HG03442 (cell line): ENCODE data around the gene IL10RB.
A peak's percentile ranks its signal among the peaks of the same experiment; 100 is the strongest.

Experiments
- ATAC-seq: cut with Tn5 transposase; IDR thresholded peaks from one replicate; pipeline ENCODE4 v1.9.1; 2021; ENCODE audit warnings: mild to moderate bottlenecking, moderate library complexity; ENCODE audit not compliant: unreplicated experiment

IL10RB gene

DNA sequence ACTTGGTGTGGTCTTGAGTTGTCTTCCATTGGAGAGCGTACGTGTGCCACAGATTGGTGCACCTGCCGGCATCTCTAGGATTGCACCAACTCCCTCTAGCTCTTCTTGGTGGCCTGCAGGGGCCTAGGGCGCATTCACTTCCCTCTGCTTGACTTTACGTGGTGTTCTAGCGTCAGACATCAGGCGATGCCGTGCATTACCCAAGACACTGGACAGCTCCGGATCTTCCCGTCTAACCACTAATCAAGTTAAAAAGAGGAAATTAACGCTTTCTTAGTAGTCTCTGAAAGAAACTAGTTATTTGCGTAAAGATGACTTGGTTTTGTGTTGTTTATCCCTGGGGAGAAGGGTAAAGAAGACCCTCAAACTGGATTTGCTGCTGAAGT lies 510 bp upstream of the IL10RB start:
- ATAC-seq = no peak

DNA sequence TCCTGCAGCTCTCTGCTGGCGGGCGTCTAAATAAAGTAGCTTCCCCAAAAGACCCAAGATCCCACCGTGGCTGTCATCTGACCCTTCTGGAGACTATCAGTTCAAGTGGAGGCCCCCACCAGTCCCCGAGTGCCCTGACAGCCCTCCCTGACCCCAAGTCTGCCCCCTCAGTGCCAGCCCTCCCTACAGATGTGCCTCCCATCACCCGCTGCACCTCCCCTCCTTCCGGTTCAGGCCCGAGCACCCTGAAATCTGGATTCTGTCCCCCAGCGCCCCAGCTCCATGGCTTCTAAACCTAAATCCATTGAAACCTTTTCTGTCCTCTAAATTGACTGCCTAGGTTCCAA lies 595 bp downstream of the IL10RB start:
- ATAC-seq = no peak

DNA sequence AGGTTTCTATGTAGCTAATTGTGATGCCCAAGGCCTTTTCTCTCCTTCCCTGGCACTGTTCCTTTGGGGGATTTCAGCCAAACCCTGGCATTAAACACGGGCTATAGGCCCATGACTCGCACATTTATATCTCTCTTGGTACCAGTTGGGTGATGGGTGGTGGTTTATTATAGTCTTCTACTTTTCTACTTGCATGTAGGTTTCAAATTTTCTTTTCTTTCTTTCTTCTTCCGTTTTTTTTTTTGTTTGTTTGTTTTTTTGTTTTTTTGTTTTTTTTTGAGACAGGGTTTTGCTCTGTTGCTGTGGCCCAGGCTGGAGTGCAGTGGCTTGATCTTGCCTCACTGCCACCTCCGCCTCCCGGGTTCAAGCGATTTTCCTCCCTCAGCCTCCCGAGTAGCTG lies 1.1 kb downstream of the IL10RB start:
- ATAC-seq = no peak

DNA sequence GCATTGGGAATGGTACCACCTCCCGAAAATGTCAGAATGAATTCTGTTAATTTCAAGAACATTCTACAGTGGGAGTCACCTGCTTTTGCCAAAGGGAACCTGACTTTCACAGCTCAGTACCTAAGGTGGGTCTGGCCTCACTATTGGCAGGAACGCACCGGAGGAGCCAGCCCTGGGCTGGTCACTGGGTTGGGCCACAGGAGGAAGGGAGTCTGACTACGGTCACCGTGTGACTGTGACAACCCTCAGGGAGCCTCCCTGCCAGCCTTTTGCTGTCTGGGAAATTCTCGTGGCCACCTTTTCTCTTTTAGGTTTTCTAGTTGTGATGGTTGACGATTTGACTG lies 2.2 kb downstream of the IL10RB start:
- ATAC-seq = peak; percentile 9

DNA sequence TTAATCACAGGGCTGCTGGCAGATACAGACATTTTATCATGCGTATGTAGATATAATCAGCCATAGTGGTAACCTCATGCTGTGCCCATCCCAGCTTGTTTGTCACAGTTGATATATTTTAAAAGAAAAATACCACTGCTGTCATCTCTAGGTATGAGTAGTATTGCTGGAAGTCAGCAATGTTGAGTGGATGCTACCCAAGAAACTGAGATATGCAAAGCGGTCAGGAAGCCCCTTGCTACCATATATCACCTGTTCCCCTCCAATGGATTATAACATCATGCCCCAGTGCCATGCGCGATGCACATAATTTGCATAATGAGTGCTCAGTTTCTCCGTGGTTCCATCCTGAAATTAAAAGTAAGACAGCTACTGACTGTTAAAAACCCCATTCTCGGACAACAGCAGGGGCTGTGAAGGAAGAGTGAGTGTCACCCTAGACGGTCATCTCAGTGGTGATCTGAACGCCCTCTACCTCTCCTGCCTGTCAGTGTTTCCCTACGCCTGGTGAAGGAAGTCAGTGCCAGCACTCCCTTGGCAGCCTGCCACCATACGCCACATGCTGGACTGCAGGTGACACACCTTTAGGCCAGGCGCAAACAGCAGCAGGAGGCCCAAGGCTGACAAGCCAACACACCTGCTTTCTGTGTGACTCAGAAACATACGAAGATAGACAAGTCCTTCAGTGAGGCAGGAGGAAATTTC lies 2.7 kb downstream of the IL10RB start:
- ATAC-seq = peak; percentile 55

DNA sequence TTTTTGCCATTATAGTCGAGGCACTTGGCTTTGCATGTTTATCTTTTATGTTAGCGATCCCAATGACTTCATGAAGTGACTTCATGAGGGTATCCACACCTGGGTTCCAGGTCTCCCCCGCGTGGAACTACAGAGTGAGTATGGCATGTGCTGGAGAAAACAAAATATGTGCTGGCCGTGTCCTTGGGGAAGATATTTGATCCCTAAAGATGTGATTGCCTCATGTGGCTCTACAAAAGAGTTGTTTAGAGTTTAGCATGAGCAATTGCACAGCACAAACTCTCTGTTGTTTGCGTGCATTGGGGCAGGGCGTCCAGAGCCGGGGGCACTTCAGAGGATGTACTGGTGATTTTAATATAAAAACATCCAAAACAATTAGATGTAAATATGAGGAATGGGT lies 4.8 kb downstream of the IL10RB start:
- no peak for ATAC-seq

DNA sequence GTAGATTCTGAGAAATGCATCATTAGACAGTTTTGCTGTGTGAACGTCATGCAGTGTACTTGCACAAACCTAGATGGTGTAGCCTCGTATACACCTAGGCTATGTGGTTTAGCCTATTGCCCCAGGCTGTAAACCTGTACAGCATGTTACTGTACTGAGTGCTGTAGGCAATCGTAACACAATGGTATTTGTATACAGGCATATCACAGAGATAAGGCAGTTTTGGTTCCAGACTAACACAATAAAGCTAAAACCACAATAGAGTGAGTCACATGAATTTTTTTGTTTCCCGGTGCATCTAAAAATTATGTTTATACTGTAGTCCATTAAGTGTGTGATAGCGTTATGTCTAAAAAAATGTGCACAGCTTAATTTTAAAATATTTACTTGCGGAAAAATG lies 6.9 kb downstream of the IL10RB start:
- ATAC-seq = no peak

DNA sequence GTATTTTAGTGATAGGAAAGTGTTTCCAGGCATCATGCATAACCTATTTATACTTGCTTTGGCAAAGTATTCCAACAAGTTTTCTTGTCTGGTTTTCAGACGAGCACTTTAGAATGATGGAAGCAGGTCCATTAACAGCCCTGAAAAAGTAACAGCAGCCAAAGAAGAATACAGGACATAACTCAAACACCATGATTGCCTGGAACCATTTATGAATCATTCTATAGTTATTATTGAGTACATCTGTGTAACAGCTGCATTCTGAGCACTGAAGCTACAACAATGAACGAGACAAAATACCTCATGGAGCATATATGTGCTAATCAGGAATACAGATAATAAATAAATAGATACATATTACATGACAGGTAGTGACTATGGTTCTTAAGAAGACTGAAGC lies 12.6 kb downstream of the IL10RB start:
- ATAC-seq = no peak

DNA sequence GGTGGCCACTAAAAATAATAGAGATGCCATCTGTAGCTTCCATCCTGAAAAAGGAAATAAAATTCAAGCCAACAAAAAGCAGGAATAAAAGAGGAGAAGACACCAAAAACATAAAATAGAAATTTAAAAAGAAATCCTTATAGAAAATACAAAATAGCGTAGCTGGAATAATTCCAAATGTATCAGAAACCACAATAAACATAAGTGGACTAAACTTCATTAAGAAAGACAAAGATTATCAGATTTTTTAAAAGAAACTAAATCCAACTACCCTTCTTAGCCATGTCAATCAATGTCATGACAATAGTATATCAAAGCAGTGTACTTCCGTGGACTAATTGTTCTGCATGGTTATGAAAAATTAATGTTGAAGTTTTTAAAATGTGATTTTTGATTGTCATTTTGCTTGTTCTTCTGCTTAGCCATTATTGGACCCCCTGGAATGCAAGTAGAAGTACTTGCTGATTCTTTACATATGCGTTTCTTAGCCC lies 13.2 kb downstream of the IL10RB start:
- ATAC-seq = no peak

DNA sequence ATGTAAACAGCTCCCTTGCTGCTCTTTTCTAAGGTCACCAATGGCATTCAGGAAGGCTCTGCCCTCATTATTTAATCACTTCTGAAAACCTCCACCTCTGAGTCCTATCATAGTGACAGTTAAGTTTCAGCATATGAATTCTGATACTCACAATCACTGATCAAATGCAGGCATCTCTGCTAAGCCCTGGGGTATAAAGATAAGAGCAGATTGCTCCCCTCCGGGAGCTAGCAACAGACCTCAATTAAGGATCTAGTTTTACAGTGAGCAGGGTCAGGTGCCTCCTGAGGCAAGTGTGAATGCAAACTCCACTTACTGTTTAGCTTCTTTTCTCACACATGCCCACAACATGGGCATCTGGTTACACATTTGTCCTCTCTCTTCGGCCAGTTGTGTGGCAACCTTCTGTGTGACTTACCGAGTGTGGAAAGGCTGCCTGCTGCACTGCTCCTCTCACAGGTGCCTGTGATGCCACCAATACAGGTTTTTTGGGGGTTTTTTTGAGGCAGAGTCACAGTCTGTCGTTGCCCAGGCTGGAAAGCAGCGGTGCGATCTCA lies 15.0 kb downstream of the IL10RB start:
- no peak for ATAC-seq

DNA sequence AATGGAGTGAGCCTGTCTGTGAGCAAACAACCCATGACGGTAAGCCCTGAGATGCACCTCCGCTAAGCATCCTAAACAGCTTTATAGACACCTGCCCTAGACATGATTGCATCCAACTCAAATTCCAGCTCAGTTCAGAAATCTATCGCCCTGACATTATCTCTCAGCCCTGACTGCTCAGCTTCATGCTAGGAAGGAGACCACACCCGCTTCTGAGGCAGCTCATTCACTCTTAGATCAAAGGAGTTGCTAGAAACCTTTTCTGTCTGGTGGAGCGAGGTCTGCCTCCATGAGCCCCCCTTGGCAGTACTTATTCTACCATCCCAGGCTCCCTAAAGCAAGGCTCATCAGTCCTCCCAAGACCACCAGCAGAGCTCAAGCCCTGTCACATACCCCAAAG lies 17.0 kb downstream of the IL10RB start:
- ATAC-seq = no peak

DNA sequence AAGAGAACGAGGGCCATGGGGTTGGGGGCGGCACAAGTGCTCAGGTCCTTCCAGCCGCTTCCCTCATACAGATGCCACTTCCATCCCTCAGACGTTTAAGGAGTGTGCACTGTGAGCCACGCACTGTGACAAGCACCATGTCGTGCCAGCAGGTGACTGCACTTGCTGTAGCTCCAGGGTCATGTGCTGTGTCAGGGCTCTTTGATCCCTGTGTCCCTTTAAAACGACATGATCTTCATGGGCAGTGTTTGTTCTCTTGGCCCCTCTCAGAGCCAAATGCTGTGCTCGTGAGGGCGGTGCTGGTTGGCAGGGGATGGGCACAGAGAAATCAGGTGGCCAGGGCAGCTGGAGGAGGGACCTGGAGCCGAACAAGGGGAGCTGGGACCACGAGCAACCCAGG lies 19.9 kb downstream of the IL10RB start:
- ATAC-seq = no peak

DNA sequence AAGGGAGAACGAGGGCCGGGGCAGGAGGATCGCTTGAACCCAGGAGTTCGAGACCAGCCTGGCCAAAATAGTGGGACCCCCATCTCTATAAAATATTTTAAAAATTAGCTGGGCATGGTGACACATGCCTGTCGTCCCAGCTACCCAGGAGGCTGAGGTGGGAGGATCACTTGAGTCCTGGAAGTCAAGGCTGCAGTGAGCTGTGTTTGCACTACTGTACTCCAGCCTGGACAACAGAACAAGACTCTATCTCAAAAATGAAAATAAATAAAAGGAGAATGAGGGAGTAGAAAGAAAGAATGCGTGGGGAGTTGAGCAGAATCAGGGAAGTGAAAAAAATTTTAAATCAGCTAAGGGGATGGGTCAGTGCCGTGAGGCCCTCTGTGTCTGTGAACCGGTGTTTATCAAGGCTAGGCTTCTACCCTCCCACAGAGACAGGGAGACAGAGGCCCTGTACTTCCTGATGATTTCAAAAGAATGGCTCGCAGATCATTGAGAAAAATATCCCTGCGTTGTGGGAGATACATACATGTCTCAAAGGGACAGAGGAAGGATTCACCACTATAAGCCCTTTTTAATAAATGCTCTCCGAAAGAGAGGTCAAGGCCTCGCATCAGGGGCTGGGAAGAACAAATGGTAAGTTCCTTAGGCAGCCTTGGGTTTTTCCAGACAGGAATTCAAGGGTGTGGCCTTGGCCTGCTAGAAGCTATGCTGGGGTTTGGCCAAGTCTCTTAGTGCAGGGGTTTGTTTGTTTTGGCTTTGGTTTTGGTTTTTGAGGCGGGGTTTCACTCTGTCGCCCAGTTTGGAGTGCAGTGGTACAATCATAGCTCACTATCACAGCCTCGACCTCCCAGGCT lies 20.7 kb downstream of the IL10RB start:
- ATAC-seq = no peak

DNA sequence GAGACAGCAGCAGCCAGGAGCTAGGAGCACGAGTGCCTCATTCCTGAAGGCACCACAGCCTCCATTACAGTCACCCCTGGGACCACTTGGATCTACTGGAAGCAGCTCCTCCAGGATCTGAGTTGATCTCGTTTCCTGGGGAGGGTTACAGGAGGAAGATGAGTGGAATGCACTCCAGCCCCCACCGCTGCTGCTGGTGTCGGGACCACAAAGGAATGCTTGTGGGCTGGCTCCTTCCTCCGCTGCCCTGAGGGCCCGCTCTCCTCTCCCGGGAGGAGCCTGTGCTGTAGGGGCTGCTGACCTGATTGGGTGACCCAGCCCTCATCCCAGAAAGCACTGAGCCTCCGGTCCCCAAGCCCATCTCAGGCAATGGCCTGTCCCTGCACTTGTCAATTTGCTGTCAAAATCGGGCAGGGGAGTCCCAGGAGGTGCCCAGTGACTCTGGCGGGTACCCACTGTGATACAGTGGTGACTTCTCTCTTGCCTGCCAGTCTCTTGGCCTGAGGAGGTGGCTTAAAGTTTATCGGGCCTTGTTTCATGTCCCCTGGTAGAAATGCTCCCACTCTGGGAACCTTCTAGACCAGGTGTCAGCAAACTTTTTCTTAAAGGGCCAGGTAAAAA lies 23.1 kb downstream of the IL10RB start:
- ATAC-seq = no peak

DNA sequence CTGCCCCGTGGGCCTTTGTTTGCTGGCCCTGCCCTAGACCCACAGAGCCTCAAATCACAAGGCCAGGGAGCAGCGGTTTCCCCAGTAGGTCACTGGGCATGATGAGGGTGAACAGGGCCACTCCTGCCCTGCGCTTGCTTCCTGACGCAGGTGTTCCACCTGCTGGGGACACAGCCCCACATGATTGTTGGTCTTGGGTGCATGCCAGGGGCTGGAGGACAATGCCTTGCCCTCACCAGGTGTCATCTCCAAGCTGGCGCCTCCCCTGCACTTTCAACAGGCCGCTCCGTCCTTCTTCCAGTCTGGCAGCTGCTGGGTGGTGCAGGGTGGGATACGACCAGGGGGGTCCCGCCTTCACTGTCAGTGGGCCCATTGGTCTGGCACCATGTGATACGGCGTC lies 24.3 kb downstream of the IL10RB start:
- ATAC-seq = no peak

DNA sequence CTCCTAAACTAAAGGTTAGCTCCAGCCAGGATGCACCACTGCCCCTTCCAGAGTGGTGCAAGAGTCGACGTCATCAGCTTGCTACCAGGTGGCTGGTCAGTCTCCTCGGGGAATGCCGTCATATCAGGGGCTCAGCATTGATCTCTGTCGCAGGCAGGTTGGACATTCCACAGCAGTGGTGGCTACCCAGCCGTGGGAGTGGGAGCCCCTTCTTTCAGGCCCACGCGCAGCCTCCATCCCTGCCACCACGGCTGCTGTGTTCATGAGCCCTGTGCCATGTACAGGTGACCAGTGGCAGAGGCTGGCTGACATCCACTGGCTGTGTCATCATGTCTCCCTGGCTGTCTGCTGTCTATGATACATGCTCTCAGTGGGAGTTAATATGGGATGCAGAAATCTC lies 25.5 kb downstream of the IL10RB start:
- ATAC-seq = no peak

DNA sequence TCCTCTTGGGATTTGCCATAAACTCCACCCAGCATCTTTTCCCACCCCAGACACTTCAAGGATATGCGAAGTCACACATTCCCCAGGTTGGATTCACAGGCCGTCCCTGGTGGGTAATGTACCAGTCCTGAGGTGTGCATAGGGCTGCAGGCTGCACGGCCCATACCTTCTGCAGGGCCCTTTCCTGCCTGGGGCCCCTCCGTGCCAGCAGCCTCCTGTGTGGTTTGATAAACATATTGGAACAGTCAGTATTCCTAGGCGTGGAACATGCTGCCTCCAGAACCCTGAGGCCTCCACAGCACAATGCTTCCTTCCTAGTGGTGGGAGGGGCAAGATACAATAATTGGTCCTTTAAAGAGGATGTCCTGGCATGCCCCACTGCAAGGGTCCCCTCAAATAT lies 26.6 kb downstream of the IL10RB start:
- ATAC-seq = no peak

DNA sequence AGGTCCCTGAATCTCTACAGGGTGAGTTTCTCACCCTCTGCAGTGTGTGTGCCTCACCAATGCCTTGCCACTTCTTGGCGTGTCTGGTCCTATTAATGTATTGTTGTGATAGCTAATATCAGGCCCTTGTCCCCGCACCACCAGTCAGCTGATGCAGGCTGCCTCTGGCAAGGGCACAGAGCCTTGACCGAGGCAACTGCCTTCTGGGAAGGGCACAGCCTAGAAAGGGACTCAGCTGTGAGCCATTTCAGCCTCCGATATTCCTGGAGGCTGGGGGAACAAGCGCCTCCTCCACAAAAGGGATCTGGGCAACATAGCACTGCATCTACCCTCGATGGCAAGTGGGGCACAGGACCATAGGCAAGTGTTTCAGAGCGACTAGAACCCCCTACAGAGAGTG lies 27.0 kb downstream of the IL10RB start:
- ATAC-seq = no peak

DNA sequence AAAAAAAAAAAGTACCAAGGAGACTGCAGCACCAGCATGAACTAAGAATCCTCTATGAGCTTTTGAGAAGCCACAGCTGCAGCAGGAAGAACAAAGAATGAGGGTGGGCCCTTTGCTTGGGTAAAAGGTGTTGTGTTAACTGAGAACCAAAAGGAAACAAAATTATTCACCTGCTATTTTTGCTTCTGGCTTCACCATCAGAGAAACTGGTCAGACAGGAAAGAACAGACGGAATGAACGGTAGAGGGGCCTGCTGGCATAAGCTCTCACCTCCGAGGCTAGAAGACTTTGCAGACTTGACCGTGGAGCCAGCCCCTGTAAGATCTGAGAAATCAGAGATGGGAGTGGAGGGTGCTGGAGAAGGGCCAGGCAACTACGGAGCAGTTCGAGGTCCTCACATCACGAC lies 27.6 kb downstream of the IL10RB start:
- no peak for ATAC-seq

DNA sequence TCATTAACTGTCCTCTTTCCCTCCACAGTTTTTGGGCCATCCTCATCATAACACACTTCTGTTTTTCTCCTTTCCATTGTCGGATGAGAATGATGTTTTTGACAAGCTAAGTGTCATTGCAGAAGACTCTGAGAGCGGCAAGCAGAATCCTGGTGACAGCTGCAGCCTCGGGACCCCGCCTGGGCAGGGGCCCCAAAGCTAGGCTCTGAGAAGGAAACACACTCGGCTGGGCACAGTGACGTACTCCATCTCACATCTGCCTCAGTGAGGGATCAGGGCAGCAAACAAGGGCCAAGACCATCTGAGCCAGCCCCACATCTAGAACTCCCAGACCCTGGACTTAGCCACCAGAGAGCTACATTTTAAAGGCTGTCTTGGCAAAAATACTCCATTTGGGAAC lies 30.0 kb downstream of the IL10RB start:
- ATAC-seq = no peak

DNA sequence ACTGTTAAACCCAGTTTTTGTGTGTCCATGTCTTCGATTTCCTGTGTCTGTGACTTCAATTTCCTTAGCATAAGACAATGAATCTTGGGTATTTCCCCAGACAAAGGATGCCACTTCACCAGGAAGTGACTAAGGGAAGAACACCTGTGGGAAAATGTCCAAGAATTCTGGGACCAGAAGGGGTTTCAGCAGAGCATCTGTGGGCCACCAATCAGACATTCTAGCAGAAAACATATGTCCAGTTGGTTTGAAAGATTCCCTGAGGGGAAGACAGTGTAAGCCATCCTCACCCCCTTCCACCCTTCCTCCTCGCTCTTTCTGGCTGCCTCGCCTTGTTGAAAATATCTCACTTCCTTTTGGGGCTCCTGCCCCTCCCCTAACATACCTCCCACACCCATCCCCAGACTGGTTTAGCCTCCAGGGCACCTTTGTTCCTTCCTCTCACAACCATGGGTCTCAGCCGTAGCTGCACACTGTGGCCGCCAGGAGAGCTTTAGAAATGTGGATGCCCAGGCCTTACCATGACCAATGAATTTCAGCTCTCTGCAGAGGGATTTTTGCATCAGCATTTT lies 33.1 kb downstream of the IL10RB start:
- ATAC-seq = peak; percentile 68
